Esophagus muscularis mucosa (tissue), 4 donors: ENCODE measurements around the gene CCDC92.

Source experiments
- CTCF ChIP-seq, 3 experiments: fragments of 200-600 bp in 2 of 3; fragments of 450-650 bp in 1 of 3; sonication (generic) in 2 of 3; IDR thresholded peaks; one replicate each; pipeline ENCODE4 v1.5.1; 2017 to 2019; ENCODE audit warnings: antibody characterized with exemption in 3 of 3, mild to moderate bottlenecking in 2 of 3, moderate library complexity in 1 of 3
- EP300 ChIP-seq: sonication (generic); formaldehyde crosslinking; IDR thresholded peaks from one replicate; pipeline ENCODE4 v1.6.1; 2017; ENCODE audit warnings: antibody characterized with exemption
- POLR2A ChIP-seq: fragments of 450-650 bp; IDR thresholded peaks from one replicate; pipeline ENCODE4 v1.6.1; 2017; ENCODE audit warnings: antibody characterized with exemption, moderate library complexity, mild to moderate bottlenecking, low read depth

GRCh38 chr12:123989168-123989567, 16.5 kb upstream of the CCDC92 start:
- TF ChIP-seq EP300, result no peak
- TF ChIP-seq POLR2A, result no peak
- no peak for TF ChIP-seq CTCF (IDR thresholded peaks at IDR 0.05)
